SK-N-MC (cell line): Measurements from ENCODE around the gene ANGPTL8.

Experiments
- EZH2 ChIP-seq: fragments of 200-600 bp; sonication (generic); IDR thresholded peaks from one replicate; pipeline ENCODE4 v1.6.1; 2017; ENCODE audit warnings: antibody characterized with exemption
- FOXP2 ChIP-seq: optimal IDR thresholded peaks from 2 replicates; pipeline ENCODE3; 2011; ENCODE audit warnings: mild to moderate bottlenecking, moderate library complexity; ENCODE audit not compliant: insufficient read depth; ENCODE audit errors: extremely low read length, control extremely low read depth
- POLR2AphosphoS5 ChIP-seq: IDR thresholded peaks from 2 replicates; pipeline ENCODE4 v1.6.1; 2012; ENCODE audit warnings: mild to moderate bottlenecking, low read depth, low read length, borderline replicate concordance

- TF ChIP-seq POLR2AphosphoS5, result no peak
- TF ChIP-seq EZH2, result no peak
- no peak for TF ChIP-seq FOXP2
Measured at GRCh38 chr19:11198175-11198534, 41.3 kb upstream of the ANGPTL8 start.
